Tibial nerve (tissue), 3 donors: ENCODE results near the gene PAPPA2.

Experiments
- EP300 ChIP-seq, 2 donors: sonication (generic); formaldehyde crosslinking; IDR thresholded peaks; one replicate each; pipeline ENCODE4 v1.6.1; 2017; ENCODE audit warnings: antibody characterized with exemption in 2 of 2, mild to moderate bottlenecking in 1 of 2
- POLR2A ChIP-seq, 2 donors: fragments of 450-650 bp; IDR thresholded peaks; one replicate each; pipeline ENCODE4 v1.6.1; 2017; ENCODE audit warnings: antibody characterized with exemption in 2 of 2, mild to moderate bottlenecking in 2 of 2, moderate library complexity in 2 of 2

DNA sequence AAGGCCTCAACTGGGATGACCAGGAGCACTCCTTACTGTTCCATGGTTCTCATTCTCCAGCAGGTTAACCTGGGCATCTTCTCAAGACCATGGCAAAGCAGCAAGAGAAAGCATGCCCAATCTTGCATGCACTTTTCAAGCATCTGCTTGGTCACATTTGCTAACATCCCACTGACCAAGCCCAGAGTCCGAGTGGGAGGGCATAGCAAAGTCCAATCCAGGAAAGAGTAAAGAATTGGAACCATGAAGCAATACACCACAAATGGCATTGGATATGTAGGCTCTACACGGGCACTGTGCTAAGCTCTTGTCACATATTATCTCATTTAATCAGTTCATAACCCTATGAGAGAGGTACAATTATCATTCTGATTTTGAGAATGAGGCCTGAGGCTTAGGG is 73.6 kb downstream of the PAPPA2 start:
- TF ChIP-seq POLR2A (IDR thresholded peaks at IDR 0.05), result no peak
- no peak for TF ChIP-seq EP300 (IDR thresholded peaks at IDR 0.05)
